GM21381 (cell line): ENCODE data around the gene TMEM131L.
"Not testable (repeated sequence)": the region's sequence is repeated elsewhere in the genome, so short reads cannot be mapped to it uniquely, and the experiment has no call there.

Experiments used
- ATAC-seq: cut with Tn5 transposase; IDR thresholded peaks from one replicate; pipeline ENCODE4 v1.9.1; 2021; ENCODE audit warnings: mild to moderate bottlenecking, moderate library complexity; ENCODE audit not compliant: unreplicated experiment

TMEM131L gene, protein sequence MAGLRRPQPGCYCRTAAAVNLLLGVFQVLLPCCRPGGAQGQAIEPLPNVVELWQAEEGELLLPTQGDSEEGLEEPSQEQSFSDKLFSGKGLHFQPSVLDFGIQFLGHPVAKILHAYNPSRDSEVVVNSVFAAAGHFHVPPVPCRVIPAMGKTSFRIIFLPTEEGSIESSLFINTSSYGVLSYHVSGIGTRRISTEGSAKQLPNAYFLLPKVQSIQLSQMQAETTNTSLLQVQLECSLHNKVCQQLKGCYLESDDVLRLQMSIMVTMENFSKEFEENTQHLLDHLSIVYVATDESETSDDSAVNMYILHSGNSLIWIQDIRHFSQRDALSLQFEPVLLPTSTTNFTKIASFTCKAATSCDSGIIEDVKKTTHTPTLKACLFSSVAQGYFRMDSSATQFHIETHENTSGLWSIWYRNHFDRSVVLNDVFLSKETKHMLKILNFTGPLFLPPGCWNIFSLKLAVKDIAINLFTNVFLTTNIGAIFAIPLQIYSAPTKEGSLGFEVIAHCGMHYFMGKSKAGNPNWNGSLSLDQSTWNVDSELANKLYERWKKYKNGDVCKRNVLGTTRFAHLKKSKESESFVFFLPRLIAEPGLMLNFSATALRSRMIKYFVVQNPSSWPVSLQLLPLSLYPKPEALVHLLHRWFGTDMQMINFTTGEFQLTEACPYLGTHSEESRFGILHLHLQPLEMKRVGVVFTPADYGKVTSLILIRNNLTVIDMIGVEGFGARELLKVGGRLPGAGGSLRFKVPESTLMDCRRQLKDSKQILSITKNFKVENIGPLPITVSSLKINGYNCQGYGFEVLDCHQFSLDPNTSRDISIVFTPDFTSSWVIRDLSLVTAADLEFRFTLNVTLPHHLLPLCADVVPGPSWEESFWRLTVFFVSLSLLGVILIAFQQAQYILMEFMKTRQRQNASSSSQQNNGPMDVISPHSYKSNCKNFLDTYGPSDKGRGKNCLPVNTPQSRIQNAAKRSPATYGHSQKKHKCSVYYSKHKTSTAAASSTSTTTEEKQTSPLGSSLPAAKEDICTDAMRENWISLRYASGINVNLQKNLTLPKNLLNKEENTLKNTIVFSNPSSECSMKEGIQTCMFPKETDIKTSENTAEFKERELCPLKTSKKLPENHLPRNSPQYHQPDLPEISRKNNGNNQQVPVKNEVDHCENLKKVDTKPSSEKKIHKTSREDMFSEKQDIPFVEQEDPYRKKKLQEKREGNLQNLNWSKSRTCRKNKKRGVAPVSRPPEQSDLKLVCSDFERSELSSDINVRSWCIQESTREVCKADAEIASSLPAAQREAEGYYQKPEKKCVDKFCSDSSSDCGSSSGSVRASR (N-terminal part only)

DNA sequence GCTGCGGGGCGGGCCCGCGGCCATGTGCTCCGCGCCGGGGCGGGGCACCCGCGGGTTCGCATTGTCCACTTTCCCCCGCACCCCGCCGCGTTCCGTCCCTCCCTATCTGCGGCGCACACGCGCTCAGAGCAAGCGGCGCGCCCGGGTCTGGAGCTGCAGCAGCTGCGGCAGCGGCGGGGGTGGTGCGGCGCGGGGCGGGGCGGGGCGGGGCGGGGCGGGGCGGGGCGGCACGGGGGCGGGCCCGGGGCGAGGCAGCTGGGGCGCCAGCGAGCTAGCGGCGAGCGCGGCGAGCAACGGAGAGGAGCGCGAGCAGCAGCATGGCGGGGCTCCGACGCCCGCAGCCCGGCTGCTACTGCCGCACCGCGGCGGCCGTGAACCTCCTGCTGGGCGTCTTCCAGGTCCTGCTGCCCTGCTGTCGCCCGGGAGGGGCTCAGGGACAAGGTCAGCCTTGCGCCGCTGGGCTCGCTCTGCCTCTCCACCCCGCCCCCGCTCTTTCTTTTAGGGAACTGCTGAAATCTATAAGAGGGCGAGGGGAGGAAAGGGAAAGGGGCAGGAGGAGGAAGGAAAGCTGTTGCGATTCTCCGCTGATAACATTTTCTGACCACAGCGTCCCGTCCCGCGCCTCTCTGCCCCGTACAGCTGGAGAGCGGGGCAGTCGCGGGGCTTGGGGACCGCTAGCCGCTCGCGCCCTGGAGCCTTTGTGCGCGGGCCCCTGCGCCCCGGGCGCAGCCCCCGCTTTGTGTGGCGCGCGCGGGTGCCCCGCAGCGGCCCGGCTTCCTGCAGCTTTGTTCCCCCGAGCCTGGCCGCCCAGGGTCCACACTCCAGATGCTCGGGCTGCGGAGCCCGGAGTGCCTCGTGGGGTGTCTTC, at the start of gene TMEM131L:
Gene TMEM131L, plus strand, starts transcription at position 280 of the 868 bp plus-strand sequence. Its CDS starts 38 bp downstream, at position 318.
- ATAC-seq = peak; percentile 41

- ATAC-seq = not testable (repeated sequence)
Observed at GRCh38 chr4:153416456-153416855, 49.7 kb upstream of the TMEM131L start.

DNA sequence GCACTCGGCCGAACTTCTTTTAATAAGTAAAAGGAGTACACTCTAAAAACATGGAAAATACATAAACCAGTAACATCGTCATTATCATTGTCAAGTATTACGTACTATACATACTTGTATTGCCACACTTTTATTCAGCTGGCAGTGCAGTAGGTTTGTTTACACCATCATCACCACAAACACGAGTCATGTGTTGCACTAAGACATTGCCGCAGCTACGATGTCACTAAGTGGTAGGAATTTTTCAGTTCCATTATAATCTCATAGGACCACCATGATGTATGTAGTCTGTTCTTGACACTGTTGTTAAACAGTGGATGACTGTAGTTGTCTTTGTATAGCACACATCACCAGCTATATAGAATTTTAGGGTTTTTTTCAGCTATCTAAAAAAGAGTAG, 48.0 kb upstream of the TMEM131L start:
- no peak for ATAC-seq

- ATAC-seq = no peak
Observed at GRCh38 chr4:153418558-153418957, 47.6 kb upstream of the TMEM131L start.

- ATAC-seq = no peak
Observed at GRCh38 chr4:153419029-153419428, 47.1 kb upstream of the TMEM131L start.

- ATAC-seq = no peak
Observed at GRCh38 chr4:153419673-153420278, 46.4 kb upstream of the TMEM131L start.

DNA sequence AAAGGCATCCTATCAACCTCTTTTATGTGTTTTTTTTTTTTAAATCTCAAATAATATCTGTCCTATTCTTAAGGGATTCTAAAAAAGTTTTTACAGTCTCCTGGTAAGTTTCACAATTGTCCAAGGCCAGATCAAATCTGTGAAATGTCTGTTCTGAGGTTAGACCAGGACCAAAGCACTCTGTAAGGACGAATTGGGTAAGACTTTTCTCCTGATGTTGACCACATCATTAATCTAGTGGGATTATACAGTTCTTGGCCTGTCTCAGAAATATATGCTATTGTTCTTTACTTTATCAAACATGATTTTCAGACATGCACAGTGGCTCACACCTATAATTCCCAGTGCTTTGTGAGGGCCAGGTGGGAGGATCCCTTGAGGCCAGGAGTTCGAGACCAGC, 45.8 kb upstream of the TMEM131L start:
- ATAC-seq = no peak

DNA sequence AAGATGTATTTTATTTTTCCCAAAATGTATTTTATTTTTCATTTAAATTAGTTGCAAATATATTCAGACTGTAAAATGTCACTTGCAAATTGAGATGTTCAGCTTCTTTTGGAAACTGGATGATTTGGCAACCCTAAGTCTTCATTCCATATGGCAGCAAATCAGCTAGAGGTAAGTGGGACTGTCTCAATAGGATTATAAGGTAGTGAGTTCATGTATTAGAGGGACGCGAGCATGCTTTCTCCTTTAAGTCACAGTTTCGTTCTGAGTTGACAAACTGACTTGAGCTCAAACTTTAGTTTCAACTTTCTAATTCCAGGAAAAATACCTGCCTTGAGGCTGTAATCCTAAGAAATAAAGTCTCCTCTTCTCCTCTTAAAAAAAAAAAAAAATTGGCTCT, 44.2 kb upstream of the TMEM131L start:
- peak; percentile 72 for ATAC-seq

DNA sequence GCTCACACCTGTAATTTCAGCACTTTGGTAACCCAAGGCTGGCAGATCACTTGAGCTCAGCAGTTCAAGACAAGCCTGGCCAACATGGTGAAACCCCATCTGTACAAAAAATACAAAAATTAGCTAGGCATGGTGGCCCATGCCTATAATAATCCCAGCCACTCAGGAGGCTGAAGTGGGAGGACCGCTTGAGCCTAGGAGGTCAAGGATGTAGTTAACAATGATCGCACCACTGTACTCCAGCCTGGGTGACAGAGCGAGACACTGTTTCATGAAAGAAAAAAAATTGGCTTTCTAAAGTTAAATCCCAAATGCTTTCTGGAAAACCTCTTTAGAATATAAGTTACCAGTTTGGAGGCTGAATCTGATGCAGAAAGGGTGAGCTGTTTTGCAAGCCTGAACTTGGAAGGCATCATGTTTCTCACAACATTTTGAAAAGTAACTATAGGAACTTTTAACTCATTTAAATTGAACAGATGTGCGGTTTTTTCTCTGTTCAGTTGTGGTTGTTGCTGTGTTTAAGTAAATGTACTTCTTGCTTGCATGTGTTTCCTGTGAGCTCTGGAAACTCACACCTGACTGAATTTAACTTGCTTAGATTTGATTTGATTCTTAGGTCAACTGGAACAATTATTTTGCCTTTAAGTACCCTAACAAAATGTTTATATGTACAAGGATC, 39.8 kb upstream of the TMEM131L start:
- ATAC-seq = no peak

DNA sequence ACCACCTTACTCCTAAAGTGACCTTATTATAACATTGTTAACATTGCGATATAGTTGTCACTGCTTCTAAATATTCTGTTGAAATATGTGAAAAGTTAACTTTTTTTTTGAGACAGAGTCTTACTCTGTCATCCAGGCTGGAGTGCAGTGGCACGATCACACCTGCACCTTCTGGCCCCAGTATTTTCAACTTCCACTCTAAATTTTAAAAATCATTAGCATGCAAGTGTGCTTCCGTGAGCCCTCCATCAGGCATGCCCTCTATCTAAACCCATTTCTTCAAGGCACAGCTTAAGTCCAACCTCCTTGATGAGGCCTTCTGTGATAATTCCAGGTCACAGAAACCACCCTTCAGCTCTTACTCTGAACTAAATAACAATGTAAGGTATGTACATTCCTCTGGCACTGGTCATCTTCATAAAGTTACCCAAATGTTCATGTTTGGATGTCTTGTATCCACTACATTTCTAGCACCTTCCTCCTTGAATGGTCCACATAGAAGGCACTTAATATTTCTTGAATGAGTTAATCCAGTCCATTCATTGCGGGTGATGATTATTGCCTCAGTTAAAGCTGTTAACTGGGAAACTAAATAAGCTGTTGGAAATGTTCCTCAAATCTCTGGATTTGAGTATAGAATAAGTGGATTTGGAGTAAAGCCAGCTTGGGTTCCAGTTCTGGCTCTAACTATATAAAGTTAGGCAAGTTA, 38.6 kb upstream of the TMEM131L start:
- ATAC-seq = no peak

DNA sequence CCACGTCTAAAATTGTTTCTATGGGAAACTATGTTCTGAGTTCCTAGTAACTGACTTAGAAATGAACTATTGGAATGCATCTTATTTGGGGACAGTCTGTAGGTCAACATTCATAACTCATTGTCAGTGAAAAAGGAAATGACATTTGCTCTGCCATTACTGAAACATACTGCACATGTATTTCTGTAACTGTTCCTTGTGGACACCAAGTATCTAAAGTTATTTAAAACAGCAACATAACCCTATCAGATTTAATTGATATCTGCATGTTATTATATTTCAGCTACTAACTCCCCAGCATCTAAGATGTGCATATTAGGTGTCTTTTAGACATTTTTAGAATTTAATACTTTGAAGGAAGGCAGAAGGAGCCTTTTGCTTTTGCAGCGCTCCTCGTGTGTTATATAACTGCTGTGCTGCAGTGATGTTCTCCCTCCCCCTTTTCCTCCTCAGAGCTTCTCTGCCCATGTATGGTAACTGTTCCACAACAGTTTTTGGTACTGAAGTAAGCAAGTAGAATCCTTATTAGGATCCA, 37.2 kb upstream of the TMEM131L start:
- ATAC-seq = no peak

DNA sequence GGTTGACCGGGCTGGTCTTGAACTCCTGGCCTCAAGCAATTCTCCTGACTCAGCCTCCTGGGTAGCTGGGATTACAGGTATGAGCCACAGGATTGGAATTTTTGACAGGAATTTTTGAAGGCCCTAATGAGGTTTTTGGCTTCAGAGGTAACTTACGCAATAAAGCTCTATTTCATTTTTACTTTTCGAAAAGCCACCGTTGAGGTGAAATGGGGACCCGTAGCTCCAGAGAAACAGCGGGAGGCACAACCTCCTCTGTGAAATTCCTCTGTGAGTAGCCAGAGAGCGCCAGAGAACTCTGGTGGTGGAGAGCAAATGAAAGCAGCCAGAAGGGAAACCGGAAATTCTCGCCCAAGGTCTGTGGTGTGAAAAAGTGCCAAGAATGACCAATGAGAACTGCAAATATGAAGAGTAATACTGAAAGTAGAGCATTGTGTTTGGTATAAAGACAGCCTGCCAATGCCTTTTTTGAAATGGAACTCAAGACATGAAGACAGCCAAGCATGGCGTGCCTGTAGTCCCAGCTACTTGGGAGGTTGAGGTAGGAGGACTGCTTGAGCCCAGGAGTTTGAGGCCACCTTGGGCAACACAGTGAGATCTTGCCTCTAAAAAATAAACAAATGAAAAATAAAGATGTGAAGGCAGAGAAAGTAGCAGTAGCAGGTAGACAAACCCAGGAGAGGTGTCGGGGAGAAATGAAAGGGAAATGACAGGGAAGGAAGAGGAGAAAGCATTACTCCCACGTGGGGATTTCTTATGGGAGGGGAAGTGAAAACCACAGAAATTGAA, 33.0 kb upstream of the TMEM131L start:
- ATAC-seq = peak; percentile 91

DNA sequence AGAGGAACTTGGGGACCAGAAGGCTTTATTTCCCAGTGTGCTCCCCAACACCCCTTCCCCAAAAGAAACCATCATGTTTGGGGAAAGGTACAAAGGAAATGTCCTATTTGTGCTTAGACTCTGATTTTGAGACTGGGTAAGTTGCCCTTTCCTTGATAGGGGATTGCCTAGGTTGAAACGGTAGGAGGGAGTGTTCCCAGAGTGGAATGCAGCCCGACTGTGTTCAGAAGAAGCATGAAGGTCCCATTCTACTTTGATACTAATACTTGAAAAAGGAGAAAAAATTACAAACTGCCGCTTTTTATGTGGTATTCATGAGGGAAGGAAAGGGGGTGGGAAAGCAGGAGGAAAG, 32.4 kb upstream of the TMEM131L start:
- ATAC-seq = no peak

GRCh38 chr4:153434190-153434589, 32.0 kb upstream of the TMEM131L start:
- ATAC-seq = no peak

DNA sequence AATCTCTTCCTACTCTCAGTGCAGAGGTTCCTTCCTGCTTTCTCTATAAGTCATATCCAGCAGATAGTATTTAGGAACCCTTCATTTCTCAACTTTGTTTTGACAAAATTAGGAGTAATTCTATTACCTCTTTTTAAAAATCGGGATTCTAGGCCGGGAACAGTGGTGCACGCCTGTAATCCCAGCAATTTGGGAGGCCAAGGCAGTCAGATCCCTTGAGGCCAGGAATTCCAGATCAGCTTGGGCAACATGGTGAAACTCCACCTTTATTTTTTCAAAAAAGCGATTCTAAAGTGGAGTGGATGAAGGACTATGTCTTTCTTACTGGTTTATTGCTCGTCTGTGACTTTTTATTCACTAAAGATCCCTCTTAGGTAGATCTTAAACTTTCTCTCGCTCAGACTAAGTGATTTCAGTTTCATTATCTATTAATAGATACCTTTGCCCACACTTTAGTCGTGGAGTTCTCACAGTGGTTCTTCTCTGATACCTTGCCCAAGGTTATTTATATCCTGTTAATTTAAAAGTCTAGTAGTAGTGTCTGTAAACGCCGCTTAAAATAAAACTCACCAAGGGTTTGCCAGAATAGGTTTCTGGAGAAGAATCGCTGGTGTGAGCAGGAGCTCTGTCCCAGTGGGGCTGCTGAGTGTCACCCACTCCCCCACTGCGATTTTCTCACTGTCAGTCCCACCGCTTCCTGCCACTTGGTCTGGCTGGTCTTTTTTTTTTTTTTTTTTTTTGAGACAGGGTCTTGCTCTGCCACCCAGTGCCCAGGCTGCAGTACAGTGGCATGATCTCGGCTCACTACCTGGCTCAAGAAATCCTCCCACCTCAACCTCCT, 27.0 kb upstream of the TMEM131L start:
- ATAC-seq = peak; percentile 80

DNA sequence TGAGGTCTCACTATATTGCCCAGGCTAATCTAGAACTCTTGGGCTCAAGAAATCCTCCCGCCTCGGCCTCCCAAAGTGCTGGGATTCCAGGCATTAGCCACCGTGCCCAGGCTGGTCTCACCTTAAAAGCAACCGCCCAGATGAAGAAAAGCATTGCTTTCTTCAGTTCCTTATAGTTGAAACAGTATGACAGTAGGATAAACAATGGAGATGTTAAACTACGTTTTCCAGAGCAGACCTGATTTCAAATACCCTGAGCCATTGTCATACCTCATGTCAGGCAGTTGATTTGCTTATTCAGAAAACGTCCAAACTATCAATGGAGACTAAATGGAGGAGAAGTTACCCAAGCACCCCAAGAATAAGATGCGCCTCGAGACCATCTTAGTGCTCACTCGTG, 26.3 kb upstream of the TMEM131L start:
- ATAC-seq = no peak

- ATAC-seq = no peak
Observed at GRCh38 chr4:153440475-153440874, 25.7 kb upstream of the TMEM131L start.
